ENCODE results near the gene ZC3H14.

Gene ZC3H14

DNA sequence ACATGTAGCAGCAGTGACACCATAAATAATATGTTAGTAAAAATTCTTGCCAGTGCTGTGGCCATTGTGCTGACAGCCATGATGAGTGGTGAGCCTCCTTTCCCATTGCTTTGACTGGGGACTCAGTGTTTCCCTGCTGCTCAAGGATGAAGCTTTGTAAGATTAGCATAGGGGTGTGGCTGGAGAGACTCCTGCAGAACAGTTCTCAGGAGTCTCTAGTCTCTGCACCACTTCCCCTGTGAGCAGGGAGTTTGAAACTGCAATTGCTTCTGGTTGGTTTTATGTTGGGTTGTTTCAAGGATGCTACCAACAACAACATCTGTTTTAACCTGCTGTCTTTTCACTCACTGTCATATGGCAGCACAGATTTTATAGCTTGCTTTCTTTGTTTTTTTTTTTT lies 41.4 kb downstream of the ZC3H14 start:
- no peak for DNase-seq
- TF ChIP-seq, protein P1, sequence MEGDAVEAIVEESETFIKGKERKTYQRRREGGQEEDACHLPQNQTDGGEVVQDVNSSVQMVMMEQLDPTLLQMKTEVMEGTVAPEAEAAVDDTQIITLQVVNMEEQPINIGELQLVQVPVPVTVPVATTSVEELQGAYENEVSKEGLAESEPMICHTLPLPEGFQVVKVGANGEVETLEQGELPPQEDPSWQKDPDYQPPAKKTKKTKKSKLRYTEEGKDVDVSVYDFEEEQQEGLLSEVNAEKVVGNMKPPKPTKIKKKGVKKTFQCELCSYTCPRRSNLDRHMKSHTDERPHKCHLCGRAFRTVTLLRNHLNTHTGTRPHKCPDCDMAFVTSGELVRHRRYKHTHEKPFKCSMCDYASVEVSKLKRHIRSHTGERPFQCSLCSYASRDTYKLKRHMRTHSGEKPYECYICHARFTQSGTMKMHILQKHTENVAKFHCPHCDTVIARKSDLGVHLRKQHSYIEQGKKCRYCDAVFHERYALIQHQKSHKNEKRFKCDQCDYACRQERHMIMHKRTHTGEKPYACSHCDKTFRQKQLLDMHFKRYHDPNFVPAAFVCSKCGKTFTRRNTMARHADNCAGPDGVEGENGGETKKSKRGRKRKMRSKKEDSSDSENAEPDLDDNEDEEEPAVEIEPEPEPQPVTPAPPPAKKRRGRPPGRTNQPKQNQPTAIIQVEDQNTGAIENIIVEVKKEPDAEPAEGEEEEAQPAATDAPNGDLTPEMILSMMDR (IDR thresholded peaks at IDR 0.05; ENCODE audit: low read depth, low read length), result no peak
- no peaks in the 10 kb centered on the region for H3K9me3 ChIP-seq
- H3K36me3 ChIP-seq, result peaks cover 80% of the 10 kb centered on the region
- H3K4me1 ChIP-seq, result no peaks in the 10 kb centered on the region
- H3K4me3 ChIP-seq (ENCODE audit: low read depth, low read length), result no peak overlapping the region
- no peaks in the 10 kb centered on the region for H3K27me3 ChIP-seq

DNA sequence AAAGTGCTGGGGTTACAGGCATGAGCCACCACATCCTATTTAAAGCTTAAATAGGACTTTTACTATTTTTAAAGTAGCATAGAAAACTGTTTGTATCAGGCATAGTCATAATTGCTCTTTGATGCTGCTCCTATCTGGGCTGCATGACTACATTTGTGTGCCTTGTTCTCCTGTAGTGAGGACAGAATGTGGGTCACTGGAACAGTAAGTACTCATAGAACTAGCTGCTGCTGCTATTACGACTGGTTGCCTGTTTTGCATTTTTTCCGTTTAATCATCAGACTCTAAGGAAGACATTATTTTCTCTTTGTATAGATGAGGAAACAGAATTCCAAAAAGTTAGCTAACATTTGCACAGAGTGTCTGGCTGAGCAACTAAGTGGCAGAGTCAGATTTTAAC lies 42.8 kb downstream of the ZC3H14 start:
- no peaks in the 10 kb centered on the region for H3K27me3 ChIP-seq
- TF ChIP-seq, protein P1 (IDR thresholded peaks at IDR 0.05; ENCODE audit: low read depth, low read length), result no peak
- no peak for DNase-seq
- H3K4me1 ChIP-seq, result no peaks in the 10 kb centered on the region
- no peaks in the 10 kb centered on the region for H3K9me3 ChIP-seq
- peaks cover 82% of the 10 kb centered on the region for H3K36me3 ChIP-seq
- H3K4me3 ChIP-seq (ENCODE audit: low read depth, low read length), result no peak overlapping the region

DNA sequence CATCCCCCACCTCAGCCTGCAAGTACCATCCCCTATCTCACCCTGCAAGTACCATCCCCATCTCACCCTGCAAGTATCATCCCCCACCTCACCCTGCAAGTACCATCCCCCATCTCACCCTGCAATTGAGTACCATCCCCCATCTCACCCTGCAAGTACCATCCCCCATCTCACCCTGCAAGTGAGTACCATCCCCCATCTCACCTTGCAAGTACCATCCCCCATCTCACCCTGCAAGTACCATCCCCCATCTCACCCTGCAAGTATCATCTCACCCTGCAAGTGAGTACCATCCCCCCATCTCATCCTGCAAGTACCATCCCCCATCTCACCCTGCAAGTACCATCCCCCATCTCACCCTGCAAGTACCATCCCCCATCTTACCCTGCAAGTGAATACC lies 45.0 kb downstream of the ZC3H14 start:
- Histone ChIP-seq H3K9me3 (no peaks in the 10 kb centered on the region), H3K4me1 (no peaks in the 10 kb centered on the region), H3K36me3 (peaks cover 82% of the 10 kb centered on the region), H3K4me3 (ENCODE audit: low read depth, low read length) (no peak overlapping the region), H3K27me3 (no peaks in the 10 kb centered on the region)
- no peak for DNase-seq
- TF ChIP-seq, protein P1 (IDR thresholded peaks at IDR 0.05; ENCODE audit: low read depth, low read length), result no peak

DNA sequence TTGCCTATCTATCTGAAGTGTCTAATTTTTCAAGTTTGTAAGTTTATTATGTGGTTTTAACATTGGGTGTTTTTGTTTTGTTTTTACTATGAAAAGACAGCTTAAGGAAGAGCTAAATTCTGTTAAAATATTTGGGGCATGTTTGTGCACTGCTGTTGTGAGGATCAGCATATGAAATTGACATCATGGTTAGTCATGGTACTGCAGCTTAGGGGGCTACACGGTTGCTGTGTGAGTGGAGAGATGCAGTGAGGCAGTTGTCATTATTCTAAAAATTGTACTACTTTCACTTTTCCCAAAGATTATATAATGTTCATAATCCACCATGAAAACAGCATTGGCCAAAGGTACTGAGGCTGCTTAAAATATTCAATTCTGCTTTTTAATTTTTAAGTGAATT lies 49.0 kb downstream of the ZC3H14 start:
- Histone ChIP-seq H3K36me3 (peaks cover 92% of the 10 kb centered on the region), H3K27me3 (no peaks in the 10 kb centered on the region), H3K4me3 (ENCODE audit: low read depth, low read length) (no peak overlapping the region), H3K9me3 (no peaks in the 10 kb centered on the region), H3K4me1 (no peaks in the 10 kb centered on the region; the same call in 1 of the 2 replicates)
- TF ChIP-seq, protein P1 (IDR thresholded peaks at IDR 0.05; ENCODE audit: low read depth, low read length), result peak; percentile 14; the same call in 1 of the 2 replicates
- no peak for DNase-seq

DNA sequence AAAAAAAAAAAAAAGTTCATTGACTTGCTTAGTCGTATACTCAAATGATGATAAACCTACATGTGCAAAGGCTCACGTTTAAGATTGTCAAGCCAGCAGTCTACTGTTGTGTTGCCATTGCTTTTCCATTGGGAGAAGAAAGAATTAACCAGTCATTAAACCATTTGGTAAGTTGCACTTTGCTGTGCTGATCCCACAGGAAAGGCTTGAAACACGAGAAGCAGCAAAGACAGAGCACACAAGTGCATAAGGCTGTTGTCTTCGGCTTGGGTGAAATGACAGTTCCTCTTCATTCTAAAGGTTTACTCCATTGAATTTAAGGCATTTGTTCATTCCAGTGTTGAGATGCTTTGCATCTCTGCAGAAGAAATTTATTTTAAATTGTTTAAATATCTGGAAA lies 50.1 kb downstream of the ZC3H14 start:
- no peaks in the 10 kb centered on the region for H3K27me3 ChIP-seq
- DNase-seq, result no peak
- TF ChIP-seq, protein P1 (IDR thresholded peaks at IDR 0.05; ENCODE audit: low read depth, low read length), result no peak
- peaks cover 97% of the 10 kb centered on the region for H3K36me3 ChIP-seq
- no peak overlapping the region for H3K4me3 ChIP-seq (ENCODE audit: low read depth, low read length)
- H3K9me3 ChIP-seq, result no peaks in the 10 kb centered on the region
- no peaks in the 10 kb centered on the region; the same call in 1 of the 2 replicates for H3K4me1 ChIP-seq

DNA sequence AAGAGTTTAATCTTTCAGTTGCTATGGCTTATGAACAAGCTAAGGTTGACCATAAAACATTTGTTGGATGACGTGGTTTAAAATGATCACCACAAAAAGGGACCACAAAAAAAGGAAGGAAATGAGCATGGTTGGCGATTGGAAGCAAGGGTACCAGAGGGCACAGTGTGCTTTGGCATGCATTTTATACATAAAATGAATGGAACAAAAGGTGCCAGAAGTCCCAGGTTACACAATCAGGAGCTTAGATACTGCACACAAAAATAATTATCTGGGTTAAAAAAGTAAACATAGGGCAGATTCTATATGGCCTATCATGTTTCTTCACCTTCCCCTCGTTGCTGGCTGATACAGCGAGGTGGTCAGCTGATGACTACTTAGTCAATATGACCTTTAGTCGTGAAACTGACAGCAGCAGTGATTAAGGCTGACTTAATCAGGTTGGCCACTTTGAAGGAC lies 50.7 kb downstream of the ZC3H14 start:
- no peak for DNase-seq
- TF ChIP-seq, protein P1 (IDR thresholded peaks at IDR 0.05; ENCODE audit: low read depth, low read length), result no peak
- peaks cover 98% of the 10 kb centered on the region for H3K36me3 ChIP-seq
- no peaks in the 10 kb centered on the region; the same call in 1 of the 2 replicates for H3K4me1 ChIP-seq
- H3K9me3 ChIP-seq, result no peaks in the 10 kb centered on the region
- H3K27me3 ChIP-seq, result no peaks in the 10 kb centered on the region
- no peak overlapping the region for H3K4me3 ChIP-seq (ENCODE audit: low read depth, low read length)
